Measurements from ENCODE around the gene AP3D1. TPM values are rescaled to one million over a fixed set of nuclear protein-coding genes. Genes with fewer than 3 reads are reported as not detected.

Gene AP3D1
- total and polyA plus RNA-seq, 9 of the 15 experiments (the other 6 are each of a cell fraction or from before 2014, with no cell fraction given): 1.2 to 86.1 (median 35.9) TPM

GRCh38 chr19:2199861-2200623, 48.7 kb upstream of the AP3D1 start:
- Histone ChIP-seq H3K27me3 (ENCODE audit: control insufficient read depth in 2 of 2, insufficient read depth in 2 of 2, low read length in 2 of 2) (no peaks in the 10 kb centered on the region), H3K4me3 (no peak overlapping the region), H3K36me3 (ENCODE audit: control insufficient read depth, insufficient read depth, low read length) (peaks cover 85% of the 10 kb centered on the region; the same call in 2 of the 3 replicates), H3K9me3 (replicated peaks; ENCODE audit: control insufficient read depth, insufficient read depth, low read depth, low read length) (no peaks in the 10 kb centered on the region), H3K9me1 (ENCODE audit: control insufficient read depth, insufficient read depth, low read length) (peaks cover 3% of the 10 kb centered on the region), H2AFZ (ENCODE audit: low read depth, low read length) (no peak overlapping the region), H3K4me2 (ENCODE audit: insufficient read depth, low read length) (no peak overlapping the region), H3K4me1 (replicated peaks in 1 of 2; ENCODE audit: control insufficient read depth in 2 of 2, insufficient read depth in 2 of 2, low read length in 2 of 2) (peaks cover 0 to 60% of the 10 kb centered on the region in 2 experiments; a peak in 3 of 5 replicates), H3K27ac (ENCODE audit: extremely low read depth, low read depth, low read length) (no peak overlapping the region), H4K20me1 (replicated peaks; ENCODE audit: control insufficient read depth, insufficient read depth, low read length) (peaks cover 14% of the 10 kb centered on the region), H3K9ac (ENCODE audit: insufficient read depth in 1 of 2, low read depth in 2 of 2, low read length in 2 of 2) (no peak overlapping the region), H3K79me2 (ENCODE audit: control insufficient read depth, insufficient read depth, low read length) (peaks cover 23% of the 10 kb centered on the region)
- TF ChIP-seq EWSR1 (IDR thresholded peaks at IDR 0.05; ENCODE audit: borderline replicate concordance, low read depth, partially characterized antibody) (no peak), ZBTB8A (IDR thresholded peaks at IDR 0.05; ENCODE audit: partially characterized antibody) (no peak), CBX3 (IDR thresholded peaks at IDR 0.05; ENCODE audit: borderline replicate concordance in 1 of 2, low read length in 2 of 2) (no peak), ZBTB33 (CRISPR knock-in tag; IDR thresholded peaks at IDR 0.05) (peak; percentile 39; the same call in 1 of the 2 replicates), SIN3A (IDR thresholded peaks at IDR 0.05; ENCODE audit: borderline replicate concordance in 2 of 2, control insufficient read depth in 1 of 2, low read depth in 2 of 2, low read length in 2 of 2) (no peak), FOXK2 (conservative IDR thresholded peaks at IDR 0.05 in 1 of 2, IDR thresholded peaks at IDR 0.05 in 1 of 2; ENCODE audit: low read depth in 2 of 2) (no peak), ZNF778 (CRISPR knock-in tag; IDR thresholded peaks at IDR 0.05) (no peak)
- TF ChIP-seq, protein P1, sequence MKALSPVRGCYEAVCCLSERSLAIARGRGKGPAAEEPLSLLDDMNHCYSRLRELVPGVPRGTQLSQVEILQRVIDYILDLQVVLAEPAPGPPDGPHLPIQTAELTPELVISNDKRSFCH (CRISPR knock-in tag; IDR thresholded peaks at IDR 0.05): no peak
- TF ChIP-seq, protein P1 (tag; IDR thresholded peaks at IDR 0.05): no peak
- DNase-seq (ENCODE audit: extremely low read depth in 1 of 4, low spot score in 3 of 4) (no peak), ATAC-seq (no peak), FAIRE-seq (no peak)
- POLR2A ChIA-PET: interaction anchor here (0.6 to 1.2 kb wide), 2 partner anchors 116 to 395 kb away, joined by 3 read pairs; no protein-coding TSS in a partner anchor
- BruUV-seq (replicated peaks): no TSS peak
- CTCF ChIA-PET (ENCODE audit: low intra/inter-chr PET ratio): no interaction called here
- WGBS (ENCODE audit: insufficient coverage, low coverage, missing lambda C conversion rate): 96% methylated on average over 27 of the region's 37 CpGs
- in situ Hi-C loops (cut with MboI): no loop called here
- intact Hi-C loops (cut with micrococcal nuclease): no loop called here
